Measurements from ENCODE around the gene UNK.
A peak's percentile ranks its signal among the peaks of the same experiment; 100 is the strongest.
"Not testable (repeated sequence)": the region's sequence is repeated elsewhere in the genome, so short reads cannot be mapped to it uniquely, and the experiment has no call there.

Gene UNK

GRCh38 chr17:75754378-75755204 is 30.0 kb upstream of the UNK start:
- DNase-seq = no peak

DNA sequence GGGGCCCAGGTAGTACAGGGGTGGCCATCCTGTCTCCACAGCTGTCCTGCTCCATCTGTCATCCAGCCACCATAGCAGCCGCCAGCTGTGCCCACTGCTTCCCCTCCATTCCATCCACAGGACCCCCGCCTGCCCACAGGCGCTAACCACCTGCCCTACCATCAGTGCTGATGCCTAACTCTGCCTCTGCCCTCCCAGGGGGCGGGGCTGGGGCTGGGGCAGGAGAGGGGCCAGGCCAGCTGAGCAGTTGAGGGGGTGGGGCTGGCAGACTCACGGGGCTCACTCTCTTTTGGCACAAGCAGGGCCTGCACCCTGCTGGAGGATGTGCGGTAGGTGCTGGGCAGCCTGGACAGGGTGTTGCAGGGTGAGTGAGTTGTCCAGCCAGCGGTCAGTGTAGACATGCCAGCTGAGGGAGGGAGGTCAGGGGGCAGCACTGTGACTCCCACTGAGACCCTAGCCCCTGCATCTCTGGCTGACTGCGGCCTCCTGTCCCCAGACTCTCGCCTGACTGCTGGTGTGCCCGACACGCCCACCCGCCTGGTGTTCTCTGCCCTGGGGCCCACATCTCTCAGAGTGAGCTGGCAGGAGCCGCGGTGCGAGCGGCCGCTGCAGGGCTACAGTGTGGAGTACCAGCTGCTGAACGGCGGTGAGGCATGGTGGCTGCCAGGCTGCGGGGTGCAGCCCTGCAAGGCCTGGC is 29.3 kb upstream of the UNK start:
- no peak for DNase-seq

GRCh38 chr17:75755990-75756389 is 28.6 kb upstream of the UNK start:
- no peak for DNase-seq

- DNase-seq = no peak
Measured at GRCh38 chr17:75756451-75757085, 28.0 kb upstream of the UNK start.

GRCh38 chr17:75757086-75757681 is 27.4 kb upstream of the UNK start:
- no peak for DNase-seq

DNA sequence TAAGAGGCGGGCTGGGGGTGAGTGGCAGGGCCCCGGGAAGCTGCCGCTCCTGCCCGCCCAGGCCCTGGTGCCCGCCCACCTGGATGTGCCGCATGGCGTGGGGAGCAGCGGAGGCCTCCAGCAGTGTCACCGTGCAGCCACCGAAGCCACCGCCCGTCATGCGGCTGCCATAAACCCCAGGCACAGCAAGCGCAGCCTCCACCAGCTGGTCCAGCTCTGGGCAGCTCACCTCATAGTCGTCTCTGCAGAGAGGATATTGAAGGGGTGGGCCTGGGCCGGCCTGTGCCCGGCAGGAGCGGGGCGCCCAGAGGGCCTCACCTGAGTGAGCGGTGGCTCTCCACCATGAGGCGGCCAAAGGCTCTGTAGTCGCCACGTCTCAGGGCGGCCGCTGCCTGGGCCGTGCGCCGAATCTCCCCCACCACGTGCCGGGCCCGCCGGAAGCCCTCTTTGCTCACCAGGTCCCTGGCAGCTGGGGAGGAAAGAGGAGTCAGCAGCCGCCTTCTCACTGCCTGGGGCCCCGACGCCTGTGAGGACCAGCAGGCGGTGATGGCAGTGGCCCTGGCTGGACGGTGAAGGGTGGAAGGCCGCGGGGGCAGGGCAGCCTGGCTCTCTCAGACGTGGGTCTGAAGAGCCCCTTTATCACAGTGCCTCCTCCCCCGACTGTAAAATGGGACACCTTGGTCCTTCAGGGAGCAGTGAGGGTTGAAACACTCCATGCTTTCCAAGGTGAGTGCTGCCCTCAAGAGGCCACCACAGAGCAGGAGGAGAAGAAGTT is 26.3 kb upstream of the UNK start:
- no peak for DNase-seq

DNA sequence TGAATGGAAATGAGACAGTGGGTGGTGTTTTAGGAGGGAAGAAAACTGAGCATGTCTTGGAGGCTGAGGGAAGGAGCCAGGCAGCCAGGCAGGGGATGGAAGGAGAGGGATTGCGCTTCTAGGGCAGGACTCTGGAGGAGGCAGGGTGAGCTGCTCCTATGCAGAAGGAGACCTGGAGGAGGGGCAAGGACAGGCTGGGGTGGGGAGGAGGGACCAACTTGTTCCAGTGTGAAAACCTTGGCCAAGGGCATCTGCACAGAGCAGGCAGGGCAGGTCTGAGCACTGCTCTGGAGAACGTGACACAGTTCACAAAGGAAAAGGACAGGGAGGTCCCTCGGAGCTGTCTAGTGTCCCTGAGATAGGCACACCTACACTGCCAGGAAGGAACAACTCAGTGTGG is 25.1 kb upstream of the UNK start:
- no peak for DNase-seq

DNA sequence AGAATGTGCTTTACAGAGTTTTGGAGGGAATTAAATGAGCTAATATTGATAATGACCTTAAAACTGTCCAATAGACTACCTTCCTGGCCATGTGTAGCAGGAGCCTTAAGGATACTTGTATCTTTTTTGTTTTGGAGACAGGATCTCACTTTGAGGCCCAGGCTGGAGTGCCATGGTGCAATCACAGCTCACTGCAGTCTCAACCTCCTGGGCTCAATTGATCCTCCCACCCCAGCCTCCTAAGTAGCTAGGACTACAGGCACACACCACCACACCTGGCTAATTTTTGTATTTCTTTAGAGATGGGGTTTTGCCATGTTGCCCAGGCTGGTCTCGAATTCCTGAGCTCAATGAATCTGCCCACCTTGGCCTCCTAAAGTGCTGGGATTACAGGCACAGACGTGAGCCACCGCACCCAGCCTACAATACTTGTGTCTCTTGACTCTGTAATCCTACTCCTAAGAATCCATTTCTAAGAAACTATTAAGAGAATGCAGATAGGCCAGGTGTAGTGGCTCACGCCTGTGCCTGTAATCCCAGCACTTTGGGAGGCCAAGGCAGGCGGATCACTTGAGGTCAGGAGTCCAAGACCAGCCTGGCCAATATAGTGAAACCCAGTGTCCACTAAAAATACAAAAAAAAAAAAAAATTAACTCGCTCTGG is 24.5 kb upstream of the UNK start:
- DNase-seq = not testable (repeated sequence)

GRCh38 chr17:75762513-75763268 is 21.9 kb upstream of the UNK start:
- no peak for DNase-seq

DNA sequence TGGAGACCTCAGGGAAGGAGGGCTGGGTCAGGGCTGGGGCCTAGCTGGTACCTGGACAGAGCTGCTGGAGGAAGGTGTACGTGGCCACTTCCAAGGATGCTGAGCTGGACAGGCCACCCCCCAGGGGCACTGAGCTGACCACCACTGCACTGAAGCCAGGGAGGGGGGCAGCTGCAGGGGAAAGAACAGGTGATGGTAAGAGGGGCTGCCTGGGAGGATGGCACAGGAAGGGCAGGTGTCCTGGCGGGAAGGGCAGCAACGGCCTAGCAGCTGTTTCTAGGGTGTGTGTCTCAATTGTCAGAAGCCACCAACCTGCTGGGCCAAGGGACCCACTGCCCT is 21.4 kb upstream of the UNK start:
- no peak for DNase-seq

- no peak for DNase-seq
Measured at GRCh38 chr17:75763613-75764416, 20.8 kb upstream of the UNK start.

DNA sequence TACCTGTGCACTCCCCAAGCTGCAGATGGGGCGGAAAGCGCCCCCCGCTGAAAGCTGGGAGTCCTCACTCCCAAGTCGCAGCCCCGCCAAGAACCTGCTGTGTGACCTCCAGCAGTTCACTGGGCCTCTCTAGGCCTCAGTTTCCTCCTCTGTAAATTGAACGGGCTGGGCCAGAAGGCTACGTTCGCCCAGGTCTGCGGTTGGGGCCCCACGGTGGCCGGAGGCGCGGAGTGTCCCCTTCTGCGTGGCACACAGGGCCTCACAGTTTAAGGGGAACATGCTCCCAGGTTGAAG is 20.2 kb upstream of the UNK start:
- no peak for DNase-seq

DNA sequence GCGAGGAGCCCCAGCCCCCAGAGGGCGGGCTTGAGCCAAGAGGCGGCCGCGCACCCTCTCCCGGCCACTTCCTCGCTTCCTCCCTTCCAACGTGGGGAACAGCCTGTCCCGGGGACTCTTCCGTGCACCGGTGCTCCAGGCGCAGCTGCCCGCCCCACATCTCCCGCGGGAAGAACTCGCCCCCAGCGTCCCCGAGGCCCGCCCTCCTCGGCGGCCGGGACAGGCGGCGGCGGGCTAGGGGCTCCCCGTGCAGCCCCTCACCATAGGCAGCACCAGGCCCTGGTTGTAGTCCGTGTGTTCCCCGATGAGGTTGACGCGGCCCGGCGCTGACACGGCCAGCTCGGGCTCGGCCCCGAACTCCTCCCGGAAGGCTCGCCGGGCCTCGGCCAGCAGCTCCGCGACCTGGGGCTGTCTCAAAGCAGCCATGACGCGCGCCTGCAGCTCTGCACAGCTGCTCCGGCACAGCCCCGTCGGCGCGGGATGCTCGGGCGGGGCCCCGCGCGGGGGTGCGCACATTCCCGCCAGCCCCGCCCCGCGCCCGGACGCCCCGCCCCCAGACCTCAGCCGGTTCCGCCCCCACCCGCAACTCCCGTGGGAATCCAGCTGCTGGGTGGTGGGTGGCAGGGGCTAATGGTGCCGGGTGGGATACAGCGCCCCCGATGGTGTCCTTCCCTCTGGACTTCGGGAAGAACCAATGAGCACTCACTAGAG is 19.7 kb upstream of the UNK start, which contains the start of gene GALK1:
Gene GALK1, minus strand, starts transcription at position 482 of the 711 bp plus-strand sequence. Its CDS starts 56 bp downstream, at position 426.
- DNase-seq = peak; percentile 15

- no peak for DNase-seq
Measured at GRCh38 chr17:75765981-75766380, 18.6 kb upstream of the UNK start.

GRCh38 chr17:75767881-75768280 is 16.7 kb upstream of the UNK start:
- DNase-seq = no peak

DNA sequence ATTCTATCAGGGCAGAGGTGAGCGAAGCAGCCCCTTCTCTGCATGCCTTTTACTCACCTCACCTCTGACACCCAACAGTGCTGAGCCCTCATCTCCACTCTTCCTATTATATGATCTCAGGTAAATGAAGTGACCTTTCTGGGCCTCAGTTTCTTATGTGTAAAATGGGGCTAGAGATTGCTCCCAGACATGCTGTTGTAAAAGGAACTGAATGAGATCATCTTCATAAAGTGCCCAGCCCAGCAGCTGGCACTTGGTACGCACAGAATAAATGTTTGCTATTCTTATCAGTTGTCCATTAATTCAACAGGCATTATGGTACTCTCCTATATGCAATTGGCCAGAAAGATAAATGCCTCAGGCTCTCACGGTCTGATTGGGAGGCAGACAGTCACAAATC is 15.1 kb upstream of the UNK start:
- peak; percentile 67 for DNase-seq

DNA sequence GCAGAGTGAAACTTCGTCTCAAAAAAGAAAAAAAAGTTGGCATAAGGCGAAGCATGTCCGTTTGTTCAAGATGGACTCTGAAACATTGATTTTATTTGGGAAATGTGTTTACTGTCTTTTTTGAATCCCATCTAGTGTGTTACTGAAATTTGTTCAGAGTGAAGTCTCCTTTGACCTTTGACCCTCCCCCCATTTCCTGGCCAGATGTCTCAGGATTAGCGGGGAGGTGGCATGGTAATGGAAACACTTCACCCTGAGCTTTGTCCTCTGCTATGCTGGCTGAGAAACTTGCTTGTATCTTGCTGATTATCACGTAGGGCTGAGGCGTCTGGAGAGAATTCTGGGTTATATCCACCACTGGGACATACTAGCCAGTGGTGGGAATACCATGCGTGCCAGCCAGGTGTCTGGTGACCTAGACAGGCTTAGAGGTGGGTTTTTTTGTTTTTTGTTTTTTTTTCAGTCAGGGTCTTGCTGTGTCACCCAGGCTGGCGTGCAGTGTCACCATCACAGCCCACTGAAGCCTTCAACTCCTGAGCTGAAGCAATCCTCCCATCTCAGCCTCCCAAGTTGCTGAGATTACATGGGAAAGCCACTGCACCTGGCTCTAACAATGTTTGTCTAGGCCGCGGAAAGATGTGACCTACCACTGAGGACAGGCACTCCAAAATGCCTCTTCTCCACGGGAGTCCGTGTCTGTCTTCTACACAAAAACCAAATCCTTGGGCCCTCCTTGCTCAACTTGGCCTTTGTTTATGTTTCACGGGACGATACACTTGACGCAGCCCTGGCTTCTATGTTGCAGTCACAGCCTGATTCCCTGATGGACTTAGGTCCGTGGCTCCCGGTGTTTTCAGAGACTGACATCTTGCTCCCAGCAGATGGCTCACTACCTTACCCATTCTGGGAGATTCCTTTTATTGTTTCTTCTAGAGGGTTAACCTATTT is 13.0 kb upstream of the UNK start:
- DNase-seq = no peak

DNA sequence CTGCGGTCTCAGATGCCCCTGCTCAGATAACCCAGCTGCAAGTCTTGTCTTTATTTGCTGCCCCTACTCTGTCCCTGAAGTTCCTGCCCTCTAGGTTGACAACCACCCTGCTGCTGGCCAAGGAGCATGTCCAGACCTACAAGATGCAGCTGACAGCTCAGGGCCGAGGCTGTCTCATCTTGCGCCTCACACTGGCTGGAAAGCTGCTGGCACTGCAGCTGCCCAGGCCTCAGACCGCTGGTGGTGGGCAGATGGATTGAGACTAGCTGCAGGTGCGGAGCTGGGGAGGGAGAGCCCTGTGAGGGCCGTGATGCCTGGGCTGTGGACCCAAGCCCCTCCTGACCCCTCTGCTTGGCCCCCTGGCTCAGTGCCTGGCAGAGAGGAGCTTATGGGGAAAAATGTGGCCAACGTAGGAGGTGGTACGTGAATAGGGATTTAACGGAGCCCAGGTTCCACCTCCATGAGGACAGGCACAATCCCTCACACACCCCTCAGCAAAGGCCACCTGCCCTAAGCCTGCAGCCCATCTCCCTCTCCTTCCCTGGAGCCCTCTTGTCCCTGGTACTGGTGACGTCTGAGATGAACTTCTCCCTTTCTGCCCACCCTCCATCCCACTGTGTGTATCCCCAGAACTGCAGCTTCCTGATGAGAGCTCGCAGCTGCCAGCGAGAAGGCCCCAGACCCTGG is 11.3 kb upstream of the UNK start:
- DNase-seq = no peak
